ENCODE data around the gene NODAL.

GRCh38 chr10:70432101-70432500 is 9.4 kb downstream of the NODAL start:
- TF ChIP-seq, protein P1, sequence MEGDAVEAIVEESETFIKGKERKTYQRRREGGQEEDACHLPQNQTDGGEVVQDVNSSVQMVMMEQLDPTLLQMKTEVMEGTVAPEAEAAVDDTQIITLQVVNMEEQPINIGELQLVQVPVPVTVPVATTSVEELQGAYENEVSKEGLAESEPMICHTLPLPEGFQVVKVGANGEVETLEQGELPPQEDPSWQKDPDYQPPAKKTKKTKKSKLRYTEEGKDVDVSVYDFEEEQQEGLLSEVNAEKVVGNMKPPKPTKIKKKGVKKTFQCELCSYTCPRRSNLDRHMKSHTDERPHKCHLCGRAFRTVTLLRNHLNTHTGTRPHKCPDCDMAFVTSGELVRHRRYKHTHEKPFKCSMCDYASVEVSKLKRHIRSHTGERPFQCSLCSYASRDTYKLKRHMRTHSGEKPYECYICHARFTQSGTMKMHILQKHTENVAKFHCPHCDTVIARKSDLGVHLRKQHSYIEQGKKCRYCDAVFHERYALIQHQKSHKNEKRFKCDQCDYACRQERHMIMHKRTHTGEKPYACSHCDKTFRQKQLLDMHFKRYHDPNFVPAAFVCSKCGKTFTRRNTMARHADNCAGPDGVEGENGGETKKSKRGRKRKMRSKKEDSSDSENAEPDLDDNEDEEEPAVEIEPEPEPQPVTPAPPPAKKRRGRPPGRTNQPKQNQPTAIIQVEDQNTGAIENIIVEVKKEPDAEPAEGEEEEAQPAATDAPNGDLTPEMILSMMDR (conservative IDR thresholded peaks at IDR 0.05; ENCODE audit: low read depth in 2 of 2): no peak
- TF ChIP-seq JUNB (IDR thresholded peaks at IDR 0.05; ENCODE audit: unreplicated experiment): no peak
- TF ChIP-seq EZH2 (IDR thresholded peaks at IDR 0.05; ENCODE audit: low read depth, unreplicated experiment): no peak
- TF ChIP-seq NANOG (IDR thresholded peaks at IDR 0.05; ENCODE audit: borderline replicate concordance): no peak
- no peak for TF ChIP-seq POLR2AphosphoS5 (IDR thresholded peaks at IDR 0.05; ENCODE audit: low read depth)
- TF ChIP-seq, protein P2, sequence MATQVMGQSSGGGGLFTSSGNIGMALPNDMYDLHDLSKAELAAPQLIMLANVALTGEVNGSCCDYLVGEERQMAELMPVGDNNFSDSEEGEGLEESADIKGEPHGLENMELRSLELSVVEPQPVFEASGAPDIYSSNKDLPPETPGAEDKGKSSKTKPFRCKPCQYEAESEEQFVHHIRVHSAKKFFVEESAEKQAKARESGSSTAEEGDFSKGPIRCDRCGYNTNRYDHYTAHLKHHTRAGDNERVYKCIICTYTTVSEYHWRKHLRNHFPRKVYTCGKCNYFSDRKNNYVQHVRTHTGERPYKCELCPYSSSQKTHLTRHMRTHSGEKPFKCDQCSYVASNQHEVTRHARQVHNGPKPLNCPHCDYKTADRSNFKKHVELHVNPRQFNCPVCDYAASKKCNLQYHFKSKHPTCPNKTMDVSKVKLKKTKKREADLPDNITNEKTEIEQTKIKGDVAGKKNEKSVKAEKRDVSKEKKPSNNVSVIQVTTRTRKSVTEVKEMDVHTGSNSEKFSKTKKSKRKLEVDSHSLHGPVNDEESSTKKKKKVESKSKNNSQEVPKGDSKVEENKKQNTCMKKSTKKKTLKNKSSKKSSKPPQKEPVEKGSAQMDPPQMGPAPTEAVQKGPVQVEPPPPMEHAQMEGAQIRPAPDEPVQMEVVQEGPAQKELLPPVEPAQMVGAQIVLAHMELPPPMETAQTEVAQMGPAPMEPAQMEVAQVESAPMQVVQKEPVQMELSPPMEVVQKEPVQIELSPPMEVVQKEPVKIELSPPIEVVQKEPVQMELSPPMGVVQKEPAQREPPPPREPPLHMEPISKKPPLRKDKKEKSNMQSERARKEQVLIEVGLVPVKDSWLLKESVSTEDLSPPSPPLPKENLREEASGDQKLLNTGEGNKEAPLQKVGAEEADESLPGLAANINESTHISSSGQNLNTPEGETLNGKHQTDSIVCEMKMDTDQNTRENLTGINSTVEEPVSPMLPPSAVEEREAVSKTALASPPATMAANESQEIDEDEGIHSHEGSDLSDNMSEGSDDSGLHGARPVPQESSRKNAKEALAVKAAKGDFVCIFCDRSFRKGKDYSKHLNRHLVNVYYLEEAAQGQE (IDR thresholded peaks at IDR 0.05; ENCODE audit: unreplicated experiment): no peak
- TF ChIP-seq EZH2phosphoT487 (IDR thresholded peaks at IDR 0.05; ENCODE audit: unreplicated experiment): no peak

Data from GM23338 (cell line).